HepG2 (cell line): ENCODE results near the gene SSBP2. TPM values are rescaled to one million over a fixed set of nuclear protein-coding genes. Genes with fewer than 3 reads are reported as not detected.

Experiments
- ATAC-seq: fragments of 200-7000 bp; cut with Tn5 transposase; 3 replicates; pipeline ENCODE4 v1.9.1; 2020; ENCODE audit warnings: mild to moderate bottlenecking, moderate library complexity
- BruUV-seq: library from RNA; stranded (reverse); fragments of 400-500 nt; replicated peaks from 2 replicates; lab custom pipeline; 2021; lab: Mats Ljungman, UMichigan
- CTCF ChIA-PET: fragments of 300-600 bp; formaldehyde crosslinking; extraction: SDS; loops from one replicate; lab custom pipeline; 2021; ENCODE audit warnings: low total read pairs, inconsistent platforms, low intra/inter-chr PET ratio; lab: Yijun Ruan, JAX
- POLR2A ChIA-PET: fragments of 350-600 bp; sonication (Branson Sonifier 250); formaldehyde crosslinking; loops from one replicate; lab custom pipeline; 2020; ENCODE audit warnings: antibody characterized with exemption, inconsistent platforms; lab: Yijun Ruan, JAX
- DNase-seq: peaks from one replicate; pipeline ENCODE4 v3.0.0-alpha.2; 2015; ENCODE audit warnings: low spot score
- FAIRE-seq: peaks from 3 replicates; lab custom pipeline; 2011; peaks lifted over from hg19 to GRCh38; lab: Jason Lieb, UNC
- H2AFZ ChIP-seq: one replicate; pipeline ENCODE4 v1.6.1; 2011; ENCODE audit warnings: low read length, inconsistent platforms
- H3K27ac ChIP-seq: fragments of 300-600 bp; 3 replicates; pipeline ENCODE4 v1.8.0; 2011; ENCODE audit warnings: mixed run types, mild to moderate bottlenecking, mixed read lengths, low read length, inconsistent platforms; ENCODE audit not compliant: insufficient read depth; ENCODE audit errors: extremely low read length
- H3K27me3 ChIP-seq, 2 experiments: fragments of 200-600 bp in 1 of 2; 2 replicates in 1 of 2; 3 replicates in 1 of 2; pipeline versions ENCODE4 v1.6.0 to v1.8.0; 2011; ENCODE audit warnings: low read length in 2 of 2, mild to moderate bottlenecking in 2 of 2, moderate library complexity in 2 of 2, inconsistent platforms in 1 of 2; ENCODE audit not compliant: insufficient read depth in 2 of 2, control insufficient read depth in 1 of 2
- H3K36me3 ChIP-seq, 2 experiments: fragments of 200-600 bp in 1 of 2; replicated peaks in 1 of 2; 2 replicates in 1 of 2; 3 replicates in 1 of 2; pipeline versions ENCODE4 v1.5.1 to v1.8.0; 2011; ENCODE audit warnings: low read length in 2 of 2, inconsistent platforms in 1 of 2; ENCODE audit not compliant: insufficient read depth in 2 of 2, control insufficient read depth in 1 of 2
- H3K4me1 ChIP-seq: 2 replicates; pipeline ENCODE4 v1.5.1; 2012; ENCODE audit warnings: low read length, inconsistent platforms; ENCODE audit not compliant: insufficient read depth
- H3K4me2 ChIP-seq: 2 replicates; pipeline ENCODE4 v1.6.0; 2011; ENCODE audit warnings: low read depth, low read length, inconsistent platforms
- H3K4me3 ChIP-seq, 3 experiments: fragments of 200-600 bp in 1 of 3; sonication (generic), shearing (Covaris generic) in 1 of 3; replicated peaks in 1 of 3; 2 replicates each; pipeline ENCODE4 v1.5.1; 2011 to 2016; ENCODE audit warnings: low read length in 3 of 3, inconsistent platforms in 2 of 3, low read depth in 2 of 3, mild to moderate bottlenecking in 2 of 3, control low read depth in 1 of 3, mixed read lengths in 1 of 3; ENCODE audit not compliant: insufficient read depth in 1 of 3
- H3K79me2 ChIP-seq: one replicate; pipeline ENCODE4 v1.6.1; 2011; ENCODE audit warnings: low read length, inconsistent platforms; ENCODE audit not compliant: insufficient read depth
- H3K9ac ChIP-seq: 2 replicates; pipeline ENCODE4 v1.6.0; 2011; ENCODE audit warnings: mild to moderate bottlenecking, low read depth, low read length, inconsistent platforms; ENCODE audit not compliant: insufficient read depth
- H3K9me3 ChIP-seq: 2 replicates; pipeline ENCODE4 v1.5.1; 2012; ENCODE audit warnings: mild to moderate bottlenecking, low read length
- H4K20me1 ChIP-seq: 2 replicates; pipeline ENCODE4 v1.6.0; 2011; ENCODE audit warnings: inconsistent platforms, mild to moderate bottlenecking, low read length, moderate library complexity; ENCODE audit not compliant: insufficient read depth
- AGO2 ChIP-seq: fragments of 200-400 bp; formaldehyde crosslinking; optimal IDR thresholded peaks from 2 replicates; pipeline ENCODE3; 2017; ENCODE audit warnings: mild to moderate bottlenecking, low read depth, low read length, moderate library complexity
- DBP ChIP-seq: sonication (generic); formaldehyde crosslinking; IDR thresholded peaks from 2 replicates; pipeline ENCODE4 v1.4.0; 2020; ENCODE audit warnings: missing genetic modification reagents; ENCODE audit errors: not compliant biosample characterization
- E2F5 ChIP-seq: sonication (generic); formaldehyde crosslinking; conservative IDR thresholded peaks from 2 replicates; pipeline ENCODE4 v1.4.0; 2020; ENCODE audit warnings: missing genetic modification reagents
- FOSL2 ChIP-seq: sonication (generic); formaldehyde crosslinking; IDR thresholded peaks from 2 replicates; pipeline ENCODE4 v1.4.0; 2020; ENCODE audit warnings: missing genetic modification reagents
- HNRNPL ChIP-seq: fragments of 200-400 bp; formaldehyde crosslinking; IDR thresholded peaks from 2 replicates; pipeline ENCODE4 v1.6.1; 2017; ENCODE audit warnings: mild to moderate bottlenecking, low read depth, low read length
- MBNL3 ChIP-seq: fragments of 250-450 bp; sonication (Bioruptor Pico); conservative IDR thresholded peaks from 2 replicates; pipeline ENCODE4 v1.8.0; 2022; ENCODE audit warnings: mild to moderate bottlenecking, inconsistent platforms
- NBN ChIP-seq: fragments of 450-650 bp; conservative IDR thresholded peaks from 2 replicates; pipeline ENCODE4 v1.6.1; 2017
- NR3C1 ChIP-seq: sonication (generic); formaldehyde crosslinking; IDR thresholded peaks from 2 replicates; pipeline ENCODE4 v1.4.0; 2020; ENCODE audit warnings: missing genetic modification reagents
- SMARCE1 ChIP-seq: fragments of 450-650 bp; IDR thresholded peaks from 2 replicates; pipeline ENCODE4 v1.6.1; 2017; ENCODE audit warnings: borderline replicate concordance
- TAF15 ChIP-seq: fragments of 200-400 bp; formaldehyde crosslinking; IDR thresholded peaks from one replicate; pipeline ENCODE4 v1.6.1; 2018; ENCODE audit warnings: mild to moderate bottlenecking, low read depth, low read length; ENCODE audit not compliant: poor library complexity, severe bottlenecking
- TCF12 ChIP-seq, 2 experiments: fragments of 450-650 bp in 1 of 2; sonication (generic) in 1 of 2; formaldehyde crosslinking in 1 of 2; IDR thresholded peaks; 2 replicates each; pipeline versions ENCODE4 v1.6.1 to v1.8.0; 2017 to 2022; ENCODE audit warnings: antibody characterized with exemption in 1 of 2, mild to moderate bottlenecking in 1 of 2, missing genetic modification reagents in 1 of 2, moderate library complexity in 1 of 2
- TEAD3 ChIP-seq: optimal IDR thresholded peaks from 2 replicates; pipeline ENCODE3; 2016; ENCODE audit warnings: borderline replicate concordance
- U2AF1 ChIP-seq: fragments of 200-400 bp; formaldehyde crosslinking; optimal IDR thresholded peaks from 2 replicates; pipeline ENCODE3; 2017; ENCODE audit warnings: mild to moderate bottlenecking, low read depth, low read length
- ZFP41 ChIP-seq: sonication (generic); formaldehyde crosslinking; IDR thresholded peaks from 2 replicates; pipeline ENCODE4 v1.4.0; 2020; ENCODE audit warnings: mild to moderate bottlenecking, missing genetic modification reagents, borderline replicate concordance
- ZNF784 ChIP-seq: sonication (generic); formaldehyde crosslinking; IDR thresholded peaks from 2 replicates; pipeline ENCODE4 v1.5.1; 2020; ENCODE audit warnings: missing genetic modification reagents, mild to moderate bottlenecking, borderline replicate concordance
- WGBS: methylation state at CpG from one replicate; pipeline ENCODE4 v1.1.6; 2017; ENCODE audit warnings: low lambda C conversion rate; 5-methylcytosine and 5-hydroxymethylcytosine counted together
- in situ Hi-C: cut with HindIII; loops from 2 replicates; pipeline ENCODE4 v1.10.0; 2017; ENCODE audit warnings: low pct_unique_long_range_greater_than_20kb; ENCODE audit not compliant: extremely low pct_ligation_motif_present
- intact Hi-C: fragments of 100-400 bp; cut with micrococcal nuclease; formaldehyde crosslinking; loops from one replicate; pipeline ENCODE4 v1.10.0; 2022; ENCODE audit not compliant: unreplicated experiment
- polyA plus RNA-seq, 8 experiments: library from polyadenylated mRNA; depleted of rRNA in 3 of 8; stranded (reverse) in 7 of 8; unstranded in 1 of 8; fragments of >200 nt; fragmentation: Illumina TruSeq in 4 of 8; extraction: Trizol in 4 of 8; gene quantifications; 2 replicates each; pipeline versions ENCODE4 v1.2.1 to v1.2.3, GENCODE V29; 2011 to 2016; ENCODE audit warnings: low read depth in 4 of 8, missing spikeins in 1 of 8, mixed read lengths in 1 of 8; ENCODE audit not compliant: insufficient read depth in 1 of 8
- total RNA-seq, 5 experiments: library from RNA; depleted of rRNA; stranded (reverse); fragments of >200 nt; fragmentation: Illumina TruSeq; extraction: Trizol; gene quantifications; 2 replicates each; pipeline ENCODE4 v1.2.3, GENCODE V29; 2016; ENCODE audit warnings: low read depth in 1 of 5

Gene SSBP2
- total and polyA plus RNA-seq, 2 of the 13 experiments (the other 11 are each of a cell fraction or from before 2014, with no cell fraction given): 0.16 TPM; not detected in 1

GRCh38 chr5:81789033-81789432 lies 38.1 kb upstream of the SSBP2 start:
- Histone ChIP-seq H3K4me1 (no peaks in the 10 kb centered on the region), H3K9me3 (no peaks in the 10 kb centered on the region), H3K36me3 (no peaks in the 10 kb centered on the region), H3K79me2 (no peaks in the 10 kb centered on the region), H3K4me2 (no peak overlapping the region), H3K4me3 (no peak overlapping the region), H3K9ac (no peak overlapping the region), H3K27ac (no peak overlapping the region), H4K20me1 (no peaks in the 10 kb centered on the region), H2AFZ (no peak overlapping the region), H3K27me3 (peaks cover 0 to 2% of the 10 kb centered on the region in 2 experiments; a peak in 2 of 5 replicates)
- TF ChIP-seq TEAD3 (no peak), FOSL2 (CRISPR knock-in tag) (peak; percentile 51; the same call in 1 of the 2 replicates), TAF15 (no peak), HNRNPL (no peak)
- ATAC-seq (no peak), DNase-seq (no peak), FAIRE-seq (no peak)
- intact Hi-C loops: no loop called here
- no TSS peak for BruUV-seq
- CTCF ChIA-PET: no interaction called here
- WGBS: 42% methylated on average over 5 of the region's 5 CpGs
- POLR2A ChIA-PET: no interaction called here
- in situ Hi-C loops: no loop called here

- no peak overlapping the region for H3K4me2 ChIP-seq
- ATAC-seq (no peak), DNase-seq (no peak), FAIRE-seq (no peak)
- no peaks in the 10 kb centered on the region for H3K4me1 ChIP-seq
- H3K27me3 ChIP-seq: peaks cover 0 to 2% of the 10 kb centered on the region in 2 experiments; a peak in 2 of 5 replicates
- BruUV-seq: no TSS peak
- no peak overlapping the region for H3K27ac ChIP-seq
- H3K4me3 ChIP-seq: no peak overlapping the region
- CTCF ChIA-PET: no interaction called here
- no peaks in the 10 kb centered on the region for H3K79me2 ChIP-seq
- no peaks in the 10 kb centered on the region for H3K9me3 ChIP-seq
- 26% methylated on average over 2 of the region's 2 CpGs for WGBS
- no peak for TF ChIP-seq E2F5 (CRISPR knock-in tag)
- TF ChIP-seq SMARCE1: no peak
- TF ChIP-seq AGO2: no peak
- TF ChIP-seq DBP (CRISPR knock-in tag): no peak
- TF ChIP-seq NR3C1 (CRISPR knock-in tag): no peak
- TF ChIP-seq ZNF784 (CRISPR knock-in tag): no peak
- no peak for TF ChIP-seq MBNL3 (CRISPR knock-in tag)
- TF ChIP-seq TEAD3: no peak
- TF ChIP-seq U2AF1: no peak
- TF ChIP-seq ZFP41 (CRISPR knock-in tag): no peak
- TF ChIP-seq NBN: no peak
- TF ChIP-seq TCF12 (IDR thresholded peaks at IDR 0.05): no peak
- no peak for TF ChIP-seq TCF12 (CRISPR knock-in tag; IDR thresholded peaks at IDR 0.05)
- TF ChIP-seq, all 625 proteins: peak for 0
- Histone ChIP-seq H2AFZ (no peak overlapping the region), H3K36me3 (no peaks in the 10 kb centered on the region), H3K9ac (no peak overlapping the region), H4K20me1 (no peaks in the 10 kb centered on the region)
- intact Hi-C loops (no loop called here), in situ Hi-C loops (no loop called here)
- POLR2A ChIA-PET: no interaction called here
Observed at GRCh38 chr5:81788329-81788728, 37.4 kb upstream of the SSBP2 start.
